ENCODE data around the gene TGFB1.
"Not testable (repeated sequence)": the region's sequence is repeated elsewhere in the genome, so short reads cannot be mapped to it uniquely, and the experiment has no call there.

Gene TGFB1

GRCh38 chr19:41371119-41371518 is 17.4 kb upstream of the TGFB1 start:
- DNase-seq (ENCODE audit: insufficient read length, low spot score); FAIRE-seq: not testable (repeated sequence)

- DNase-seq (ENCODE audit: insufficient read length, low spot score), result no peak
- no peak for FAIRE-seq
Measured at GRCh38 chr19:41369769-41370168, 16.0 kb upstream of the TGFB1 start.

- no peak for DNase-seq (ENCODE audit: insufficient read length, low spot score)
- FAIRE-seq, result peak; percentile 89
Measured at GRCh38 chr19:41367848-41368301, 14.2 kb upstream of the TGFB1 start.

GRCh38 chr19:41366089-41366488 is 12.4 kb upstream of the TGFB1 start:
- DNase-seq (ENCODE audit: insufficient read length, low spot score), result no peak
- no peak for FAIRE-seq

- peak; percentile 14 for FAIRE-seq
- DNase-seq (ENCODE audit: insufficient read length, low spot score), result no peak
Measured at GRCh38 chr19:41364524-41365391, 11.0 kb upstream of the TGFB1 start.

GRCh38 chr19:41363753-41364523 is 10.2 kb upstream of the TGFB1 start, which contains the start of gene B9D2:
Gene B9D2, minus strand, starts transcription at chr19:41364149. Its CDS starts 630 bp downstream, at chr19:41363519.
- DNase-seq (ENCODE audit: insufficient read length, low spot score), result peak; percentile 77

GRCh38 chr19:41363371-41363752 is 9.6 kb upstream of the TGFB1 start:
- DNase-seq (ENCODE audit: insufficient read length, low spot score) (no peak), FAIRE-seq (no peak)

More at GRCh38 chr19:41363753-41364523, 10.2 kb upstream of the TGFB1 start, which contains the start of gene B9D2:
- peak; percentile 99 for FAIRE-seq

- FAIRE-seq (no peak), DNase-seq (ENCODE audit: insufficient read length, low spot score) (no peak)
Measured at GRCh38 chr19:41362143-41362847, 8.6 kb upstream of the TGFB1 start.

- DNase-seq (ENCODE audit: insufficient read length, low spot score) (no peak), FAIRE-seq (no peak)
Measured at GRCh38 chr19:41359741-41360140, 6.0 kb upstream of the TGFB1 start.

- no peak for DNase-seq (ENCODE audit: insufficient read length, low spot score)
- no peak for FAIRE-seq
Measured at GRCh38 chr19:41357746-41358145, 4.0 kb upstream of the TGFB1 start.

GRCh38 chr19:41356984-41357739 is 3.4 kb upstream of the TGFB1 start:
- no peak for DNase-seq (ENCODE audit: insufficient read length, low spot score)
- no peak for FAIRE-seq

- FAIRE-seq (no peak), DNase-seq (ENCODE audit: insufficient read length, low spot score) (no peak)
Measured at GRCh38 chr19:41355802-41356201, 2.1 kb upstream of the TGFB1 start.

GRCh38 chr19:41355035-41355434 is 1.3 kb upstream of the TGFB1 start:
- no peak for FAIRE-seq
- no peak for DNase-seq (ENCODE audit: insufficient read length, low spot score)

- no peak for DNase-seq (ENCODE audit: insufficient read length, low spot score)
- no peak for FAIRE-seq
Measured at GRCh38 chr19:41354343-41354953, 726 bp upstream of the TGFB1 start.

- FAIRE-seq (no peak), DNase-seq (ENCODE audit: insufficient read length, low spot score) (peak; percentile 62)
Measured at GRCh38 chr19:41352609-41353465, 885 bp downstream of the TGFB1 start.

GRCh38 chr19:41352279-41352608 is 1.5 kb downstream of the TGFB1 start:
- no peak for DNase-seq (ENCODE audit: insufficient read length, low spot score)
- FAIRE-seq, result peak; percentile 53

GRCh38 chr19:41351339-41352245 is 2.1 kb downstream of the TGFB1 start:
- DNase-seq (ENCODE audit: insufficient read length, low spot score), result peak; percentile 78
- FAIRE-seq, result peak; percentile 90
